ENCODE results near the gene TGM2.

DNA sequence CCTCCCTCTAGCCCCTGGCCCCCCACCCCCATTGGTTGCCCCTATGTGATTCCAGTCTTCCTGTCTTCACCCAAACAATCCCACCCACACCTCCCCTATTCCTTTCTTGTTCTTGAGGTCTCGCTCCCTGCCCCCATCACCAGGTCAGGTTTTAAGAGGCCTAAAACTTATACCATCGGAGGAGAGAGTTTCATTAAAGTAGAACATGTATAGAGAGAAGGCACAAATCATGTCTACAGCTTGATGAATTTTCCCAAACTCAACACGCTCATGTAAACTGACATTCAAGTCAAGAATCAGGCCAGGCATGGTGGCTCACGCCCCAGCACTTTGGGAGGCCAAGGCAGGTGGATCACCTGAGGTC lies 44.5 kb downstream of the TGM2 start:
- TF ChIP-seq CTCF (IDR thresholded peaks at IDR 0.05; ENCODE audit: poor library complexity, severe bottlenecking) (no peak), EP300 (conservative IDR thresholded peaks at IDR 0.05; ENCODE audit: poor library complexity, severe bottlenecking) (no peak), RAD21 (conservative IDR thresholded peaks at IDR 0.05) (no peak)

All from neural cell (in vitro differentiated cells).